NCI-H2171 (cell line): ENCODE results near the gene FBXW10B.
"Not testable (repeated sequence)": the region's sequence is repeated elsewhere in the genome, so short reads cannot be mapped to it uniquely, and the experiment has no call there.

Experiments
- DNase-seq: peaks from one replicate; lab custom pipeline; 2025; lab: John Stamatoyannopoulos, UW

FBXW10B gene

GRCh38 chr17:15642014-15642413 lies 22.5 kb upstream of the FBXW10B start:
- not testable (repeated sequence) for DNase-seq

- not testable (repeated sequence) for DNase-seq
Measured at GRCh38 chr17:15630930-15631453, 11.5 kb upstream of the FBXW10B start.

GRCh38 chr17:15629991-15630390 lies 10.5 kb upstream of the FBXW10B start:
- not testable (repeated sequence) for DNase-seq

- not testable (repeated sequence) for DNase-seq
Measured at GRCh38 chr17:15623661-15624209, 4.2 kb upstream of the FBXW10B start.

- not testable (repeated sequence) for DNase-seq
Measured at GRCh38 chr17:15623255-15623654, 3.8 kb upstream of the FBXW10B start.

GRCh38 chr17:15622124-15622523 lies 2.6 kb upstream of the FBXW10B start:
- not testable (repeated sequence) for DNase-seq

- DNase-seq: not testable (repeated sequence)
Measured at GRCh38 chr17:15616828-15617227, 2.7 kb downstream of the FBXW10B start.

GRCh38 chr17:15615850-15616249 lies 3.7 kb downstream of the FBXW10B start:
- not testable (repeated sequence) for DNase-seq

GRCh38 chr17:15613111-15613510 lies 6.4 kb downstream of the FBXW10B start:
- DNase-seq: not testable (repeated sequence)

- DNase-seq: not testable (repeated sequence)
Measured at GRCh38 chr17:15592960-15593359, 26.5 kb downstream of the FBXW10B start.

- not testable (repeated sequence) for DNase-seq
Measured at GRCh38 chr17:15591986-15592385, 27.5 kb downstream of the FBXW10B start.

- not testable (repeated sequence) for DNase-seq
Measured at GRCh38 chr17:15590844-15591243, 28.7 kb downstream of the FBXW10B start.

GRCh38 chr17:15589544-15590536 lies 29.7 kb downstream of the FBXW10B start:
- DNase-seq: not testable (repeated sequence)

GRCh38 chr17:15588017-15588416 lies 31.5 kb downstream of the FBXW10B start:
- DNase-seq: not testable (repeated sequence)

GRCh38 chr17:15583313-15583712 lies 36.2 kb downstream of the FBXW10B start:
- not testable (repeated sequence) for DNase-seq

GRCh38 chr17:15581462-15581861 lies 38.0 kb downstream of the FBXW10B start:
- DNase-seq: not testable (repeated sequence)

GRCh38 chr17:15576848-15577247 lies 42.7 kb downstream of the FBXW10B start:
- DNase-seq: not testable (repeated sequence)

- DNase-seq: not testable (repeated sequence)
Measured at GRCh38 chr17:15574660-15575059, 44.8 kb downstream of the FBXW10B start.

- DNase-seq: not testable (repeated sequence)
Measured at GRCh38 chr17:15573870-15574269, 45.6 kb downstream of the FBXW10B start.
